IPS DF 6.9 (cell line): Measurements from ENCODE around the gene ABT1.
A peak's percentile ranks its signal among the peaks of the same experiment; 100 is the strongest.

Source experiments
- DNase-seq: peaks from one replicate; pipeline ENCODE4 v3.0.0-alpha.2; 2013; ENCODE audit warnings: low read depth, low spot score
- H3K27ac ChIP-seq: one replicate; pipeline ENCODE4 v1.5.1; 2013; ENCODE audit warnings: low read length, control low read depth
- H3K27me3 ChIP-seq: 2 replicates; pipeline ENCODE4 v1.6.1; 2013; ENCODE audit warnings: mild to moderate bottlenecking, low read length; ENCODE audit not compliant: control insufficient read depth, insufficient read depth
- H3K36me3 ChIP-seq: 2 replicates; pipeline ENCODE4 v1.6.1; 2013; ENCODE audit warnings: low read length; ENCODE audit not compliant: control insufficient read depth, insufficient read depth
- H3K4me1 ChIP-seq: 2 replicates; pipeline ENCODE4 v1.6.1; 2013; ENCODE audit warnings: low read length; ENCODE audit not compliant: control insufficient read depth, insufficient read depth
- H3K4me3 ChIP-seq: 2 replicates; pipeline ENCODE4 v1.5.1; 2013; ENCODE audit warnings: mild to moderate bottlenecking, low read length
- H3K9me3 ChIP-seq: 2 replicates; pipeline ENCODE4 v1.6.1; 2013; ENCODE audit warnings: low read length, inconsistent platforms; ENCODE audit not compliant: control insufficient read depth, insufficient read depth
- WGBS: extraction: QIAGEN DNeasy Blood & Tissue Kit; methylation state at CpG from one replicate; pipeline ENCODE4 v1.1.7; 2013; ENCODE audit warnings: mixed read lengths, missing lambda C conversion rate; ENCODE audit not compliant: insufficient read length, insufficient coverage; 5-methylcytosine and 5-hydroxymethylcytosine counted together

The ABT1 gene

DNA sequence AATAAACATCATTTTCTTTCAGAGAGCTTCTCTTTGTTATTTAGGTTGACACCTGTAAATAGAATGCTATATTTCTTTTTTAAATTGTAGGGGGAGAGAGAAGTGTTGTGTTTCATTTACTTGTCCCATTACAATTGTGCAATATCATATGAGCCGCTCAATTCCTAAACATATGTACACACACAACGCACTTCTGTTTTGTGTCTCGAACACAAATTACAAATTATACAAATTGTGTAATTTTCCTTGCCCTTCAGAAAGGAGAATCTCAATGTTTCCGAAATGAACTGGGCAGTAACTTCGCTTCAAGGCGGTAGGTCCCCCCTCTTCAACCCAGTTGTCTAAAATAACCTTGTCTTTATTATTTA is 2.6 kb upstream of the ABT1 start:
- peak overlapping the region; percentile 43; the same call in 1 of the 2 replicates for H3K4me3 ChIP-seq
- H3K27me3 ChIP-seq = no peaks in the 10 kb centered on the region

DNA sequence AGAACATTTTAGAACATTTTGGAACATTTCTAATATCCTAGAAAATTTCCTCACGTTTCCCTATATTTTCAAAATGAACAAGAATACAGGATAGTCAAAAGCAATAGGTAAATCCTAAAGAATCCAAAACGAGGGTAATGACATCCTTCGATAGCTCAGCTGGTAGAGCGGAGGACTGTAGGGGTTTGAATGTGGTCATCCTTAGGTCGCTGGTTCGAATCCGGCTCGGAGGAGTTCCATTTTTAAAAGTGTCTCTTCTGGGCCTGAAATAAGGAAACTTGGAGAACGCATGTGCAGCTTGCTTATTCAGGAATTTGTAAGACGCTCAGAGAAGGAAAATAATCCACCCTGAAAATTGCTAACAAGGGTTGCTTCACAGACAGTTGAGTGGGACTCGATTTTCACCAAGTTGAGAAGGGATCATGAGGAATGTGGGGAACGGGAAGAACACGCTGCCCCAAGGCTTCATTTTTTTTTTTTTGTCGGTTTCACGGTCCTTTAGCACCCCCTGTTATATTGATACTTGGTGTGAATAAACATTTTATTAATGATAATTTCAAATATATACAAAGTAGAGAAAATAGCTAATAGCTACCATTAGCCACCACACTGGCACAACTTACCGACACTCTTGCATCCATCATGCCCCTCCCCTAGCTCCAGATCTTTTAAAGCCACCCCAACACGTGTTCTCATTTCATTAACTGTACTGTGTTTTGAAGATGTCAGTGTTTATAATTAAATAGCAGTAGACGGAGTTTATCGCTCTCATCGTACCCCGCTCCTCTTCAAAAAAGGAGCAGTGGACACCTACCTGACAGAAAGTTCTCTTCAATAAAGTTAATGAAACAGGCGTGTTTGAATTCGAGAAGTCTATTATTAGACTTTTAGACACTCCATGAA is 1.8 kb upstream of the ABT1 start:
- H3K9me3 ChIP-seq = no peaks in the 10 kb centered on the region
- H3K4me3 ChIP-seq = peak overlapping the region; percentile 50; the same call in 1 of the 2 replicates
- H3K4me1 ChIP-seq = no peaks in the 10 kb centered on the region; the same call in 1 of the 2 replicates
- no peaks in the 10 kb centered on the region for H3K36me3 ChIP-seq
- no peak for DNase-seq
- no peaks in the 10 kb centered on the region for H3K27me3 ChIP-seq
- no peak overlapping the region for H3K27ac ChIP-seq
- WGBS = no CpG with 5 or more reads among the region's 23 CpGs

More for the DNA sequence above, 2.6 kb upstream of the ABT1 start:
- H3K36me3 ChIP-seq = no peaks in the 10 kb centered on the region
- no peaks in the 10 kb centered on the region; the same call in 1 of the 2 replicates for H3K4me1 ChIP-seq
- WGBS = no CpG with 5 or more reads among the region's 6 CpGs
- H3K9me3 ChIP-seq = no peaks in the 10 kb centered on the region
- DNase-seq = no peak
- H3K27ac ChIP-seq = no peak overlapping the region

- Histone ChIP-seq H3K27me3 (no peaks in the 10 kb centered on the region), H3K36me3 (no peaks in the 10 kb centered on the region), H3K4me3 (peak overlapping the region; percentile 50; the same call in 1 of the 2 replicates), H3K4me1 (no peaks in the 10 kb centered on the region; the same call in 1 of the 2 replicates), H3K27ac (no peak overlapping the region), H3K9me3 (no peaks in the 10 kb centered on the region)
- peak; percentile 92 for DNase-seq
- WGBS = no CpG with 5 or more reads among the region's 39 CpGs
Measured at GRCh38 chr6:26595669-26596269, 984 bp upstream of the ABT1 start.

GRCh38 chr6:26597389-26597766 is 625 bp downstream of the ABT1 start:
- no peak for DNase-seq
- Histone ChIP-seq H3K4me1 (no peaks in the 10 kb centered on the region; the same call in 1 of the 2 replicates), H3K9me3 (no peaks in the 10 kb centered on the region), H3K27me3 (no peaks in the 10 kb centered on the region), H3K27ac (no peak overlapping the region), H3K4me3 (peak overlapping the region; percentile 95; the same call in 1 of the 2 replicates), H3K36me3 (no peaks in the 10 kb centered on the region)
- WGBS = no CpG with 5 or more reads among the region's 10 CpGs

DNA sequence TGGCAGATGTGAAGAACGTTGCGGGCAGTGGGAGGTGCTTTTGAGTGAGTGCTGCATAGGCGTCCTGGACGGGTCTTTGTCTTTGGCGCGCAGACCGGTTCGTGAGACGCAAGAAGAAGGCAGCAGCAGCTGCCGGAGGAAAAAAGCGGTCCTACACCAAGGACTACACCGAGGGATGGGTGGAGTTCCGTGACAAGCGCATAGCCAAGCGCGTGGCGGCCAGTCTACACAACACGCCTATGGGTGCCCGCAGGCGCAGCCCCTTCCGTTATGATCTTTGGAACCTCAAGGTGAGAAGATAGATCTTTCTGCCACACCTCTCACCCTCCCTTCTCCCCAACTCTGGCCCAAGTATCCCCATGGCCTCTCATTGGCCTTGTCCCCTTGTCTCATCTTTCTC is 1.1 kb downstream of the ABT1 start:
- WGBS = no CpG with 5 or more reads among the region's 21 CpGs
- DNase-seq = no peak
- H3K27ac ChIP-seq = no peak overlapping the region
- no peaks in the 10 kb centered on the region for H3K9me3 ChIP-seq
- H3K27me3 ChIP-seq = no peaks in the 10 kb centered on the region
- no peaks in the 10 kb centered on the region for H3K36me3 ChIP-seq
- no peaks in the 10 kb centered on the region; the same call in 1 of the 2 replicates for H3K4me1 ChIP-seq
- H3K4me3 ChIP-seq = peak overlapping the region; percentile 95; the same call in 1 of the 2 replicates

GRCh38 chr6:26598267-26598666 is 1.5 kb downstream of the ABT1 start:
- Histone ChIP-seq H3K27me3 (no peaks in the 10 kb centered on the region), H3K4me3 (no peak overlapping the region), H3K27ac (no peak overlapping the region), H3K4me1 (no peaks in the 10 kb centered on the region; the same call in 1 of the 2 replicates), H3K9me3 (no peaks in the 10 kb centered on the region), H3K36me3 (no peaks in the 10 kb centered on the region)
- WGBS = no CpG with 5 or more reads among the region's 22 CpGs
- DNase-seq = no peak

DNA sequence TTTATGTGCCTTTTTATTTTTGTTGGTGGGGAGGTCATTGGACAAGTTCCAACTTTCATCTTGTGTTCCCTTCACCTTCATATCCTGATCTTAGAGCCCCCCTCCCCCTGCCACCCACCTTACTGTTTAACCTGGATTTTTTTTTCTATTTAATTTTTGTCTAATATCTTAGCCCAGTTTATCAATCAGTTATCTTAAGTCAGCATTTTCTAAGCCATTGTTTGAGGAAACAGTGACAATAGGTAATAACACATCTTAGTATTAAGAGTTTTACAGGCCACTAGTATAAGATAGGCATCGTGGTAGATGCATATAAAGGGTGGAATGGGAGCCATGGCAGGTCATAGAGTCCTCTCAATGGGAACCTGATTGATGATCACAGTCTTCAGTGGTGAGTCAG is 2.4 kb downstream of the ABT1 start:
- Histone ChIP-seq H3K36me3 (no peaks in the 10 kb centered on the region), H3K27ac (no peak overlapping the region), H3K9me3 (no peaks in the 10 kb centered on the region), H3K27me3 (no peaks in the 10 kb centered on the region), H3K4me1 (no peaks in the 10 kb centered on the region; the same call in 1 of the 2 replicates), H3K4me3 (no peak overlapping the region)
- WGBS = no CpG with 5 or more reads among the region's 1 CpG
- no peak for DNase-seq

- H3K9me3 ChIP-seq = no peaks in the 10 kb centered on the region
- H3K4me1 ChIP-seq = no peaks in the 10 kb centered on the region; the same call in 1 of the 2 replicates
- no CpG with 5 or more reads among the region's 1 CpG for WGBS
Measured at GRCh38 chr6:26599591-26599990, 2.8 kb downstream of the ABT1 start.

DNA sequence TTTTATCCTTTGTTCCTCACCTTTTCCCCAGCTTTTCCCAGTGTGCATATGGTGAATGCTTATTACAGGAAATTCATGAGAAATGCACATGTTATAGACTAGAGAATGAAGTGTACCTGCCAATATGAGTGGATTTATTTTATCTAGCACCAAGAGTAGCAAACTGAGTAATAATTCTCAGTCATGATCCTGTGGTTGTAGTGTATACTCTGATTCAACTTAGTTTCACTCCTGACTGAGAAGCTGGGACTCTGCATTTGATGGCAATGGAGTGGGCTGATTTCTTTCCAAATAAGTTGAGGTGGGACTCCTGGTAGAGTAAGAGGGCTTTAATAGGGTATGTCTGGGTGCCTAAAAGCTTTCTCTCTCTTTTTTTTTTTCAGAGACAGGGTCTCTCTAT is 4.0 kb downstream of the ABT1 start:
- H3K9me3 ChIP-seq = no peaks in the 10 kb centered on the region
- no peak for DNase-seq
- H3K27ac ChIP-seq = no peak overlapping the region
- H3K4me1 ChIP-seq = no peaks in the 10 kb centered on the region
- H3K4me3 ChIP-seq = no peak overlapping the region
- H3K27me3 ChIP-seq = no peaks in the 10 kb centered on the region
- no peaks in the 10 kb centered on the region for H3K36me3 ChIP-seq

More at GRCh38 chr6:26599591-26599990, 2.8 kb downstream of the ABT1 start:
- no peaks in the 10 kb centered on the region for H3K27me3 ChIP-seq
- H3K4me3 ChIP-seq = no peak overlapping the region
- no peaks in the 10 kb centered on the region for H3K36me3 ChIP-seq
- DNase-seq = no peak
- no peak overlapping the region for H3K27ac ChIP-seq

DNA sequence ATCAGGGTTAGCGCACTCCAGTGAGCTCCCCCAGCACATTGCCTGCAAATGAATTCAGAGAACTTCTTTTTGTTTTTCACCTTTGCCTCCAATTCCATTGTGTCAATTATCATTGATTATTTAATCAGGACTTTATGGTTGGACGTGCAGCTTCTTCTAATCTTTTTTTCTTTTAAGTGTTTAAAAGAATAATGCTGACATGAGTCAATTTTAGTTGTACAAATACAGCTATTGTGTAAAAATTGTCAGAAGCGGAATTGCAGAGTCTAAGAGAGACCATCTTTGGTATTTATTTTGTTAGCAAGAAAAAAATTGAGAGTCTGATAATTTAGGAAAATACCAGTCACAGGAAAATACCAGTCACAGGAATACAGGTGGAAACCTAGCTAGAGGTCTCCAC is 5.5 kb downstream of the ABT1 start:
- Histone ChIP-seq H3K36me3 (no peaks in the 10 kb centered on the region), H3K27ac (no peak overlapping the region), H3K27me3 (no peaks in the 10 kb centered on the region), H3K4me1 (no peaks in the 10 kb centered on the region), H3K9me3 (no peaks in the 10 kb centered on the region), H3K4me3 (no peak overlapping the region)
- DNase-seq = no peak
- no CpG with 5 or more reads among the region's 3 CpGs for WGBS
